Smooth muscle cell (in vitro differentiated cells): Measurements from ENCODE around the gene EIF2B2. TPM values are rescaled to one million over a fixed set of nuclear protein-coding genes. Genes with fewer than 3 reads are reported as not detected.

Source experiments
- DNase-seq: peaks from one replicate; lab custom pipeline; 2025; ENCODE audit not compliant: unreplicated experiment; lab: John Stamatoyannopoulos, UW
- H2AFZ ChIP-seq: fragments of 200-600 bp; sonication (generic); 2 replicates; pipeline ENCODE4 v1.6.0; 2016; ENCODE audit warnings: antibody characterized with exemption, low read depth, mild to moderate bottlenecking
- H3F3A ChIP-seq: fragments of 200-600 bp; sonication (generic); 2 replicates; pipeline ENCODE4 v1.6.0; 2017; ENCODE audit warnings: antibody characterized with exemption, low read depth
- H3K27ac ChIP-seq: fragments of 200-600 bp; sonication (generic); 2 replicates; pipeline ENCODE4 v1.5.1; 2016; ENCODE audit warnings: low read depth, mild to moderate bottlenecking
- H3K27me3 ChIP-seq: fragments of 200-600 bp; sonication (generic); 2 replicates; pipeline ENCODE4 v1.6.1; 2016; ENCODE audit warnings: low read depth, mild to moderate bottlenecking
- H3K36me3 ChIP-seq: fragments of 200-600 bp; sonication (generic); 2 replicates; pipeline ENCODE4 v1.5.1; 2016; ENCODE audit warnings: low read depth
- H3K4me1 ChIP-seq: fragments of 200-600 bp; sonication (generic); 2 replicates; pipeline ENCODE4 v1.5.1; 2016; ENCODE audit warnings: low read depth
- H3K4me2 ChIP-seq: fragments of 200-600 bp; sonication (generic); 2 replicates; pipeline ENCODE4 v1.6.0; 2016; ENCODE audit warnings: mild to moderate bottlenecking
- H3K4me3 ChIP-seq: fragments of 200-600 bp; sonication (generic); 2 replicates; pipeline ENCODE4 v1.5.1; 2016; ENCODE audit warnings: mild to moderate bottlenecking
- H3K79me2 ChIP-seq: fragments of 200-600 bp; sonication (generic); 2 replicates; pipeline ENCODE4 v1.6.0; 2016; ENCODE audit warnings: low read depth, mild to moderate bottlenecking
- H3K9ac ChIP-seq: fragments of 200-600 bp; sonication (generic); 2 replicates; pipeline ENCODE4 v1.6.0; 2016; ENCODE audit warnings: low read depth
- H3K9me3 ChIP-seq: fragments of 200-600 bp; sonication (generic); replicated peaks from 2 replicates; pipeline ENCODE4 v1.5.1; 2016; ENCODE audit warnings: low read depth
- H4K20me1 ChIP-seq: fragments of 200-600 bp; sonication (generic); 2 replicates; pipeline ENCODE4 v1.6.0; 2016; ENCODE audit warnings: low read depth
- CTCF ChIP-seq: fragments of 200-600 bp; sonication (generic); IDR thresholded peaks from 2 replicates; pipeline ENCODE4 v1.5.1; 2017; ENCODE audit warnings: borderline replicate concordance, mild to moderate bottlenecking, antibody characterized with exemption; ENCODE audit not compliant: insufficient read depth, poor library complexity, severe bottlenecking
- WGBS: methylation state at CpG from one replicate; pipeline ENCODE4 v1.1.7; 2016; ENCODE audit warnings: low lambda C conversion rate; 5-methylcytosine and 5-hydroxymethylcytosine counted together
- polyA plus RNA-seq: library from polyadenylated mRNA; unstranded; fragments of >200 nt; fragmentation: Nextera tagmentation; extraction: Ambion mirVana; gene quantifications from 2 replicates; pipeline ENCODE4 v1.2.1, GENCODE V29; 2016
- total RNA-seq: library from RNA; depleted of rRNA; stranded (reverse); fragments of >200 nt; gene quantifications from 2 replicates; pipeline ENCODE4 v1.2.3, GENCODE V29; 2014

EIF2B2 gene
- total and polyA plus RNA-seq, 2 experiments from 2014 or later, result 38.0 to 71.2 TPM

DNA sequence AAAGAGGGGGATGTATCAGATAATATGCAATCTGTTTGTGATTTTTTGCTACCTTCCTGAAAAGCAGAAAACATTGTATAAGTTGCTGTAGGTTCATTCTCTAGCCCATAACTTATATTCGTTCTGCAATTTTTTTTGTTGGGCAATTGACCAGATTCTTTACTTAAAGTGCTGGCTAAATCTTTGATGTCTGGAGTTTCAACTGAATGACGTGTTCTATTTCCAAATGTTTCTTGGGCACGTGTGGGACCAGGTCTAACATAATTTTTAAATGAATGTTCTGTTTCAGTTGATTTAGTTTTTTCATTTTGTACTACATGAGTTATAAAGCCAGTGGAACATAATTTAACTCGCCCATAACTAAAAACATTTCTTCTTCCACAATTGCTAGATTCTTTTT lies 44.8 kb downstream of the EIF2B2 start:
- TF ChIP-seq CTCF, result no peak
- no peak overlapping the region for H2AFZ ChIP-seq
- no peak overlapping the region for H3K27ac ChIP-seq
- H3K9me3 ChIP-seq, result no peaks in the 10 kb centered on the region
- no peak overlapping the region for H3K9ac ChIP-seq
- no peak overlapping the region for H3K4me3 ChIP-seq
- no peaks in the 10 kb centered on the region for H3K36me3 ChIP-seq
- H3K4me1 ChIP-seq, result peaks cover 4% of the 10 kb centered on the region
- DNase-seq, result no peak
- no peaks in the 10 kb centered on the region for H3F3A ChIP-seq
- peaks cover 30% of the 10 kb centered on the region for H3K79me2 ChIP-seq
- 96% methylated on average over 4 of the region's 4 CpGs for WGBS
- H3K4me2 ChIP-seq, result no peak overlapping the region
- no peaks in the 10 kb centered on the region for H3K27me3 ChIP-seq
- no peaks in the 10 kb centered on the region for H4K20me1 ChIP-seq

DNA sequence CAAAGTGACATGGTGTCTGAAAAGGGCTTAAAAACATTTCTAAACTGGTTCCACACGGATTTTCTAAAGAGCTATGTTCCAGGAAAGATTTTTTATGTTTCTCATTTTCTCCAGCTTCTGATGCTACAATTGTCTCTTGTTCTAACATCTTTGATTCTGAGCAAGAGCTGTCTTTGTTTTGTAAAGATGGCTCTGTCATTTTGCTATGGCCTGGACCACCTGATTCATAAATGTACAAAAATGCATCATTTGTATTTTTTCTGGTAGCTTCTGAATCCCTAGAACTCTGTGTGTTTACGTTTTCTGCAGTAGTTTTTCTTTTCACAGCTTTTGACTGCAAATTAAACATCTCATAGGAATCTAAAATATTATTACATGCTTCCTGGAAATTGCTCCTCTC lies 45.4 kb downstream of the EIF2B2 start:
- H3K9me3 ChIP-seq, result no peaks in the 10 kb centered on the region
- DNase-seq, result no peak
- no peak overlapping the region for H3K4me3 ChIP-seq
- no peaks in the 10 kb centered on the region for H4K20me1 ChIP-seq
- no peak overlapping the region for H3K9ac ChIP-seq
- peaks cover 30% of the 10 kb centered on the region for H3K79me2 ChIP-seq
- no peak overlapping the region for H2AFZ ChIP-seq
- H3K36me3 ChIP-seq, result no peaks in the 10 kb centered on the region
- no peaks in the 10 kb centered on the region for H3F3A ChIP-seq
- H3K27ac ChIP-seq, result no peak overlapping the region
- no peaks in the 10 kb centered on the region for H3K27me3 ChIP-seq
- H3K4me2 ChIP-seq, result no peak overlapping the region
- no peak for TF ChIP-seq CTCF
- WGBS, result 100% methylated on average over 2 of the region's 2 CpGs
- H3K4me1 ChIP-seq, result peaks cover 4% of the 10 kb centered on the region

- H3K4me3 ChIP-seq, result no peak overlapping the region
- H3K4me2 ChIP-seq, result no peak overlapping the region
- no peak overlapping the region for H3K27ac ChIP-seq
- H3K9ac ChIP-seq, result no peak overlapping the region
- TF ChIP-seq CTCF, result no peak
- no peaks in the 10 kb centered on the region for H3K36me3 ChIP-seq
- peaks cover 4% of the 10 kb centered on the region for H3K4me1 ChIP-seq
- H3K9me3 ChIP-seq, result no peaks in the 10 kb centered on the region
- peaks cover 24% of the 10 kb centered on the region for H3K79me2 ChIP-seq
- no peaks in the 10 kb centered on the region for H3K27me3 ChIP-seq
- no peak for DNase-seq
- H3F3A ChIP-seq, result no peaks in the 10 kb centered on the region
- WGBS, result 94% methylated on average over 5 of the region's 5 CpGs
- no peaks in the 10 kb centered on the region for H4K20me1 ChIP-seq
- no peak overlapping the region for H2AFZ ChIP-seq
Observed at GRCh38 chr14:75049136-75049535, 46.4 kb downstream of the EIF2B2 start.

DNA sequence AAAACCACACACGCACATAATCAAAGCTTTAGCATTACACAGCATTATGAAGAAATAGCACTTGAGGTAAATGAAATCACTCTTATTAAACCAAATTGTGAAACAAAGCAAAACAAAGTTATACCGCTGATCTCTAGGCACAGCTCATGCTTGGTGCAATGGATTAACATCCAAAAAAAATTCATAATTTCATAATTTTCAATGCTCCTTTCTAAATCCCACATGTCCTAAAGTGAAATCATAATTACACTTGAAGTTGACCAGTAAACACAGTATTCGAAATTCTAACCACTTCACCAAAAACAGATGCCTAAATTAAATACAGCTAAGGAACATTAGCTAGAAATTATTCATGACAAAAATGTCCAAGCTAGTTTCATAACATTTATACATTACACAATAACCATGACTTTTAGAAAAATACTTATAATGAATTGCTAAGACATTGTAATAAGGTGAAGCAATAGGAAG lies 47.0 kb downstream of the EIF2B2 start:
- peaks cover 24% of the 10 kb centered on the region for H3K79me2 ChIP-seq
- no peak overlapping the region for H3K4me2 ChIP-seq
- peaks cover 4% of the 10 kb centered on the region for H3K4me1 ChIP-seq
- no peak overlapping the region for H2AFZ ChIP-seq
- H3K36me3 ChIP-seq, result no peaks in the 10 kb centered on the region
- no peak for TF ChIP-seq CTCF
- DNase-seq, result no peak
- no peak overlapping the region for H3K4me3 ChIP-seq
- H3K27ac ChIP-seq, result no peak overlapping the region
- no peaks in the 10 kb centered on the region for H3K27me3 ChIP-seq
- H4K20me1 ChIP-seq, result no peaks in the 10 kb centered on the region
- no peak overlapping the region for H3K9ac ChIP-seq
- H3K9me3 ChIP-seq, result no peaks in the 10 kb centered on the region
- H3F3A ChIP-seq, result no peaks in the 10 kb centered on the region
- 98% methylated on average over 3 of the region's 3 CpGs for WGBS
